MM.1S (cell line): ENCODE results near the gene ITSN1.

ENCODE experiments used
- DNase-seq: peaks from one replicate; pipeline ENCODE4 v3.0.0-alpha.2; 2015
- H2AFZ ChIP-seq: fragments of 300-600 bp; sonication (generic); 2 replicates; pipeline ENCODE4 v1.6.0; 2016; ENCODE audit warnings: antibody characterized with exemption, low read length
- H3F3A ChIP-seq: fragments of 300-600 bp; sonication (generic); 2 replicates; pipeline ENCODE4 v1.6.1; 2016; ENCODE audit warnings: mild to moderate bottlenecking, antibody characterized with exemption, low read length, moderate library complexity, mixed read lengths; ENCODE audit not compliant: insufficient read depth
- H3K27ac ChIP-seq: fragments of 300-600 bp; sonication (generic); 2 replicates; pipeline ENCODE4 v1.5.1; 2016; ENCODE audit warnings: mild to moderate bottlenecking, low read length
- H3K27me3 ChIP-seq: fragments of 300-600 bp; sonication (generic); replicated peaks from 2 replicates; pipeline ENCODE4 v1.6.0; 2016; ENCODE audit warnings: low read length; ENCODE audit not compliant: insufficient read depth
- H3K36me3 ChIP-seq: fragments of 300-600 bp; sonication (generic); replicated peaks from 2 replicates; pipeline ENCODE4 v1.6.1; 2016; ENCODE audit warnings: mild to moderate bottlenecking, low read length, mixed read lengths; ENCODE audit not compliant: insufficient read depth
- H3K4me1 ChIP-seq: fragments of 300-600 bp; sonication (generic); 2 replicates; pipeline ENCODE4 v1.6.1; 2016; ENCODE audit warnings: low read length, mixed read lengths
- H3K4me2 ChIP-seq: fragments of 300-600 bp; sonication (generic); 2 replicates; pipeline ENCODE4 v1.6.0; 2016; ENCODE audit warnings: low read depth, low read length
- H3K4me3 ChIP-seq: fragments of 300-600 bp; sonication (generic); 2 replicates; pipeline ENCODE4 v1.5.1; 2016; ENCODE audit warnings: low read length, mixed read lengths
- H3K79me2 ChIP-seq: fragments of 300-600 bp; sonication (generic); 2 replicates; pipeline ENCODE4 v1.6.1; 2016; ENCODE audit warnings: mixed run types, low read length, mixed read lengths
- H3K9ac ChIP-seq: fragments of 300-600 bp; sonication (generic); 2 replicates; pipeline ENCODE4 v1.6.1; 2016; ENCODE audit warnings: low read length, mixed read lengths
- H3K9me2 ChIP-seq: fragments of 300-600 bp; sonication (generic); replicated peaks from 2 replicates; pipeline ENCODE4 v1.6.1; 2016; ENCODE audit warnings: mild to moderate bottlenecking, low read length, mixed read lengths; ENCODE audit not compliant: insufficient read depth
- H3K9me3 ChIP-seq: fragments of 300-600 bp; sonication (generic); replicated peaks from 2 replicates; pipeline ENCODE4 v1.6.1; 2016; ENCODE audit warnings: mild to moderate bottlenecking, low read length, mixed read lengths; ENCODE audit not compliant: insufficient read depth
- H4K20me1 ChIP-seq: fragments of 300-600 bp; sonication (generic); 2 replicates; pipeline ENCODE4 v1.6.1; 2016; ENCODE audit warnings: mild to moderate bottlenecking, low read length, moderate library complexity, mixed read lengths; ENCODE audit not compliant: insufficient read depth
- CTCF ChIP-seq: fragments of 300-600 bp; sonication (generic); IDR thresholded peaks from 2 replicates; pipeline ENCODE4 v1.5.1; 2016; ENCODE audit warnings: antibody characterized with exemption, low read length, mixed read lengths
- EZH2 ChIP-seq: fragments of 300-600 bp; sonication (generic); optimal IDR thresholded peaks from 2 replicates; pipeline ENCODE3; 2017; ENCODE audit warnings: low read depth, mild to moderate bottlenecking, antibody characterized with exemption, low read length, mixed read lengths
- EZH2phosphoT487 ChIP-seq: fragments of 300-600 bp; sonication (generic); IDR thresholded peaks from 2 replicates; pipeline ENCODE4 v1.6.1; 2018; ENCODE audit warnings: antibody characterized with exemption, low read length

ITSN1 gene

DNA sequence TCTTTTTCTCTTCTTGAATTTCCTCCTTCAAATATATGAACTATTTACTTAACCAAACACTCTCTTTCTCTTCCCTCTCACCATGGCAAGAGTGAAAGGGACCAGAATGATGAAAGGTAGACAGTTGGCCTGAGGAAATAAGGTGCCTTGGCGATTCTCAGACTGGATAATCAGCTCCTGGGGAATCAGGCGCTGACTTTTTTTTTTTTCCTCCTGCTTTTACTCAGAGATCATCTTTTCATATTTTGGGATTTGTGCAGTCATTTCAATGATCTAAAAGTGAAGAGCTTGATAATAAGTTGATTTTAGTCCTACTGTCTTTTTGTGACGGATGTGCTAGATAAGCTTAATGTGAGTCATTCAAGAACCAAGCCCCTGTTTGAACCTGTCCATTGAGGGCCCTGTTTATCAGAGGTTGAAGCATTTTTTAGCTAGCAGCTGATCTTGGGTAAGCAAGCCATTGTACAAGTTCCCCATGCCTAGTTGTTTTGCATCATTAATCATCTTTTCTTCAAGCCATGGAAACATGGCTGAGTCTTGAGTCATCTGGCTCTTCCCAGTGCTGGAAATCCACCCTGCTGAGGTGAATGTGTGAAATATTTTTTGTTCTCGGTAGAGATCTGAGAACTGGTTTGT, 40.8 kb downstream of the ITSN1 start:
- Histone ChIP-seq H3K79me2 (peaks cover 63% of the 10 kb centered on the region), H3K4me3 (no peak overlapping the region), H3K4me1 (peaks cover 30% of the 10 kb centered on the region), H3K27ac (no peak overlapping the region), H3F3A (peaks cover 25% of the 10 kb centered on the region), H4K20me1 (no peaks in the 10 kb centered on the region), H2AFZ (no peak overlapping the region), H3K36me3 (no peaks in the 10 kb centered on the region), H3K9me3 (no peaks in the 10 kb centered on the region), H3K9me2 (no peaks in the 10 kb centered on the region), H3K9ac (no peak overlapping the region), H3K4me2 (no peak overlapping the region), H3K27me3 (no peaks in the 10 kb centered on the region)
- no peak for TF ChIP-seq CTCF
- no peak for TF ChIP-seq EZH2
- no peak for TF ChIP-seq EZH2phosphoT487
- DNase-seq = no peak

DNA sequence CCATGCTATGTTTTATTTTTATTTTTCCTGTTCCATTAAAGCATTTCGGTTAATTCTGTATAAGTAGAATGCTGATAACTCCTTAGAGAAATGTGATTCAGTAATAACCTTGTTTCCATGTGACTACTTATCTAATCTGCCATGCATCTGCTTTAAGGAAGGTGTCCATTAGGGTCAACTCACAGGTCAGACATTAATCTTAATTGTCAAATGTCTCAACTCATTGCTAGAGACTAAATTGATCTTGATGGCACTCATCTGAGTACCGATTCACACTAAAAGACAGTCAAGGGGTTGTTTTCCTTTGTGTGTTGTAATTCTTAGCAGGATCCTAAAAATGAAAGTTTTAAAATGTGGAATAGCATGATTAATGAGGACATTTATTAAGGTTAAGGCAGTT, 41.8 kb downstream of the ITSN1 start:
- DNase-seq = no peak
- Histone ChIP-seq H3K79me2 (peaks cover 68% of the 10 kb centered on the region), H3K9me3 (no peaks in the 10 kb centered on the region), H3K9ac (no peak overlapping the region), H3K4me2 (peak overlapping the region; percentile 84), H3K9me2 (no peaks in the 10 kb centered on the region), H3K4me3 (no peak overlapping the region), H3K4me1 (peaks cover 35% of the 10 kb centered on the region), H2AFZ (no peak overlapping the region), H3K27me3 (no peaks in the 10 kb centered on the region), H3F3A (peaks cover 25% of the 10 kb centered on the region), H3K27ac (peak overlapping the region; percentile 83; the same call in 1 of the 2 replicates), H3K36me3 (no peaks in the 10 kb centered on the region), H4K20me1 (no peaks in the 10 kb centered on the region)
- TF ChIP-seq CTCF = no peak
- no peak for TF ChIP-seq EZH2phosphoT487
- no peak for TF ChIP-seq EZH2

GRCh38 chr21:33684923-33685560, 42.7 kb downstream of the ITSN1 start:
- H3K27me3 ChIP-seq = no peaks in the 10 kb centered on the region
- H3K27ac ChIP-seq = peak overlapping the region; percentile 83
- no peaks in the 10 kb centered on the region for H4K20me1 ChIP-seq
- peaks cover 25% of the 10 kb centered on the region for H3F3A ChIP-seq
- DNase-seq = peak; percentile 89
- H3K9me3 ChIP-seq = no peaks in the 10 kb centered on the region
- no peaks in the 10 kb centered on the region for H3K36me3 ChIP-seq
- peak overlapping the region; percentile 42; the same call in 1 of the 2 replicates for H3K9ac ChIP-seq
- TF ChIP-seq EZH2 (no peak), CTCF (no peak), EZH2phosphoT487 (no peak)
- peak overlapping the region; percentile 44 for H2AFZ ChIP-seq
- H3K79me2 ChIP-seq = peaks cover 74% of the 10 kb centered on the region
- no peaks in the 10 kb centered on the region for H3K9me2 ChIP-seq
- peak overlapping the region; percentile 53 for H3K4me3 ChIP-seq
- peaks cover 35% of the 10 kb centered on the region for H3K4me1 ChIP-seq
- H3K4me2 ChIP-seq = peak overlapping the region; percentile 84
